Activated CD4-positive, alpha-beta T cell treated with anti-CD3 and anti-CD28 coated beads for 36 hours (primary cell): Measurements from ENCODE around the gene MTG2. TPM values are rescaled to one million over a fixed set of nuclear protein-coding genes. Genes with fewer than 3 reads are reported as not detected.

Source experiments
- ATAC-seq: fragments of 200-7000 bp; cut with Tn5 transposase; one replicate; pipeline ENCODE4 v1.10.0; 2021; ENCODE audit warnings: mild to moderate bottlenecking, moderate library complexity
- CTCF ChIA-PET: fragments of 350-600 bp; sonication (Branson Sonifier 250); formaldehyde crosslinking; loops from one replicate; lab custom pipeline; 2021; ENCODE audit warnings: antibody characterized with exemption; lab: Charles Lee
- POLR2A ChIA-PET: fragments of 350-600 bp; sonication (Branson Sonifier 250); formaldehyde crosslinking; loops from one replicate; lab custom pipeline; 2021; ENCODE audit warnings: antibody characterized with exemption, inconsistent platforms; lab: Charles Lee
- DNase-seq: peaks from one replicate; pipeline ENCODE4 v3.0.0-alpha.2; 2020
- H3K27ac Mint-ChIP-seq: one replicate; pipeline ENCODE4 v1.8.0; 2021; ENCODE audit warnings: mixed read lengths
- H3K27me3 Mint-ChIP-seq: one replicate; pipeline ENCODE4 v1.8.0; 2021; ENCODE audit warnings: mixed read lengths
- H3K36me3 Mint-ChIP-seq: one replicate; pipeline ENCODE4 v1.8.0; 2021; ENCODE audit warnings: low read depth, mixed read lengths
- H3K4me1 Mint-ChIP-seq: one replicate; pipeline ENCODE4 v1.8.0; 2021; ENCODE audit warnings: mixed read lengths
- H3K4me3 Mint-ChIP-seq: one replicate; pipeline ENCODE4 v1.8.0; 2021; ENCODE audit warnings: mild to moderate bottlenecking, moderate library complexity, mixed read lengths
- H3K9me3 Mint-ChIP-seq: one replicate; pipeline ENCODE4 v1.8.0; 2021; ENCODE audit warnings: low read depth, mixed read lengths
- intact Hi-C, 2 experiments: fragments of 100-400 bp; cut with DNase I in 1 of 2; cut with micrococcal nuclease in 1 of 2; formaldehyde crosslinking; loops; one replicate each; pipeline versions ENCODE4 v1.14.2 to v1.15.1; 2022 to 2024; cut with DNase I, micrococcal nuclease
- total RNA-seq, 2 experiments: library from RNA; stranded (reverse); gene quantifications; one replicate each; pipeline ENCODE4 v1.2.3, GENCODE V29; 2021

MTG2 gene
- total RNA-seq, 2 experiments from 2014 or later, result 38.0 to 44.9 TPM

- H3K9me3 Mint-ChIP-seq, result no peaks in the 10 kb centered on the region
- ChIA-PET POLR2A (no interaction called here), CTCF (no interaction called here)
- intact Hi-C loops, result no loop called here
- ATAC-seq, result no peak
- no peak overlapping the region for H3K4me3 Mint-ChIP-seq
- DNase-seq, result no peak
- H3K4me1 Mint-ChIP-seq, result no peaks in the 10 kb centered on the region
- no peak overlapping the region for H3K27ac Mint-ChIP-seq
- H3K27me3 Mint-ChIP-seq, result no peaks in the 10 kb centered on the region
- peaks cover 41% of the 10 kb centered on the region for H3K36me3 Mint-ChIP-seq
These were observed 17.8 kb downstream of the MTG2 start for GRCh38 chr20:62200491-62201172.

- Mint-ChIP-seq H3K4me3 (no peak overlapping the region), H3K9me3 (no peaks in the 10 kb centered on the region), H3K27me3 (no peaks in the 10 kb centered on the region), H3K36me3 (peaks cover 39% of the 10 kb centered on the region), H3K4me1 (no peaks in the 10 kb centered on the region), H3K27ac (no peak overlapping the region)
- no peak for DNase-seq
- ChIA-PET POLR2A (no interaction called here), CTCF (no interaction called here)
- intact Hi-C loops, result no loop called here
- no peak for ATAC-seq
These were observed 18.6 kb downstream of the MTG2 start for GRCh38 chr20:62201173-62202082.

GRCh38 chr20:62202083-62202395, 19.2 kb downstream of the MTG2 start:
- no peak overlapping the region for H3K27ac Mint-ChIP-seq

GRCh38 chr20:62202676-62203377, 20.0 kb downstream of the MTG2 start:
- Mint-ChIP-seq H3K27ac (no peak overlapping the region), H3K36me3 (peaks cover 37% of the 10 kb centered on the region), H3K4me3 (no peak overlapping the region), H3K4me1 (no peaks in the 10 kb centered on the region), H3K9me3 (no peaks in the 10 kb centered on the region), H3K27me3 (no peaks in the 10 kb centered on the region)
- ChIA-PET POLR2A (no interaction called here), CTCF (no interaction called here)
- intact Hi-C loops, result no loop called here
- no peak for ATAC-seq
- DNase-seq, result no peak

More at GRCh38 chr20:62202083-62202395, 19.2 kb downstream of the MTG2 start:
- CTCF ChIA-PET, result no interaction called here
- no peak for DNase-seq
- no peak overlapping the region for H3K4me3 Mint-ChIP-seq
- ATAC-seq, result no peak
- no peaks in the 10 kb centered on the region for H3K9me3 Mint-ChIP-seq
- intact Hi-C loops, result no loop called here
- no peaks in the 10 kb centered on the region for H3K27me3 Mint-ChIP-seq
- H3K36me3 Mint-ChIP-seq, result peaks cover 39% of the 10 kb centered on the region
- POLR2A ChIA-PET, result no interaction called here
- no peaks in the 10 kb centered on the region for H3K4me1 Mint-ChIP-seq

- ATAC-seq, result no peak
- H3K9me3 Mint-ChIP-seq, result no peaks in the 10 kb centered on the region
- H3K4me1 Mint-ChIP-seq, result no peaks in the 10 kb centered on the region
- intact Hi-C loops, result no loop called here
- no peak for DNase-seq
- H3K27ac Mint-ChIP-seq, result no peak overlapping the region
- H3K4me3 Mint-ChIP-seq, result no peak overlapping the region
- ChIA-PET CTCF (no interaction called here), POLR2A (no interaction called here)
- no peaks in the 10 kb centered on the region for H3K27me3 Mint-ChIP-seq
- H3K36me3 Mint-ChIP-seq, result peaks cover 34% of the 10 kb centered on the region
These were observed 20.7 kb downstream of the MTG2 start for GRCh38 chr20:62203378-62204030.

- no peak for ATAC-seq
- ChIA-PET POLR2A (no interaction called here), CTCF (no interaction called here)
- Mint-ChIP-seq H3K36me3 (peaks cover 16% of the 10 kb centered on the region), H3K27me3 (no peaks in the 10 kb centered on the region), H3K4me3 (no peak overlapping the region), H3K27ac (no peak overlapping the region), H3K9me3 (no peaks in the 10 kb centered on the region), H3K4me1 (no peaks in the 10 kb centered on the region)
- no peak for DNase-seq
- intact Hi-C loops, result no loop called here
These were observed 23.0 kb downstream of the MTG2 start for GRCh38 chr20:62205618-62206387.

GRCh38 chr20:62206388-62206775, 23.6 kb downstream of the MTG2 start:
- intact Hi-C loops, result no loop called here
- DNase-seq, result no peak
- CTCF ChIA-PET, result no interaction called here

GRCh38 chr20:62208061-62208794, 25.4 kb downstream of the MTG2 start:
- ATAC-seq (no peak), DNase-seq (no peak)
- H3K27ac Mint-ChIP-seq, result no peak overlapping the region
- H3K27me3 Mint-ChIP-seq, result no peaks in the 10 kb centered on the region
- no peaks in the 10 kb centered on the region for H3K9me3 Mint-ChIP-seq
- H3K4me1 Mint-ChIP-seq, result no peaks in the 10 kb centered on the region
- CTCF ChIA-PET, result no interaction called here
- POLR2A ChIA-PET, result no interaction called here
- intact Hi-C loops, result no loop called here
- H3K4me3 Mint-ChIP-seq, result no peak overlapping the region
- H3K36me3 Mint-ChIP-seq, result peaks cover 1% of the 10 kb centered on the region

More at GRCh38 chr20:62206388-62206775, 23.6 kb downstream of the MTG2 start:
- Mint-ChIP-seq H3K27me3 (no peaks in the 10 kb centered on the region), H3K27ac (no peak overlapping the region), H3K4me3 (no peak overlapping the region), H3K36me3 (peaks cover 12% of the 10 kb centered on the region), H3K9me3 (no peaks in the 10 kb centered on the region), H3K4me1 (no peaks in the 10 kb centered on the region)
- POLR2A ChIA-PET, result no interaction called here
- no peak for ATAC-seq

- Mint-ChIP-seq H3K27me3 (peaks cover 2% of the 10 kb centered on the region), H3K9me3 (no peaks in the 10 kb centered on the region), H3K4me3 (no peak overlapping the region), H3K27ac (no peak overlapping the region), H3K4me1 (no peaks in the 10 kb centered on the region), H3K36me3 (no peaks in the 10 kb centered on the region)
- ChIA-PET POLR2A (no interaction called here), CTCF (no interaction called here)
- intact Hi-C loops, result no loop called here
- ATAC-seq (no peak), DNase-seq (no peak)
These were observed 26.2 kb downstream of the MTG2 start for GRCh38 chr20:62208795-62209755.
